IMR-90 (cell line): ENCODE results near the gene KLHDC7B. TPM values are rescaled to one million over a fixed set of nuclear protein-coding genes. Genes with fewer than 3 reads are reported as not detected.

Source experiments
- ATAC-seq: fragments of 200-7000 bp; cut with Tn5 transposase; 2 replicates; pipeline ENCODE4 v1.9.1; 2020; ENCODE audit warnings: low read depth, mild to moderate bottlenecking, moderate library complexity
- BruUV-seq: library from RNA; stranded (reverse); fragments of 400-500 nt; replicated peaks from 2 replicates; lab custom pipeline; 2021; lab: Mats Ljungman, UMichigan
- CTCF ChIA-PET: fragments of 300-600 bp; formaldehyde crosslinking; extraction: SDS; loops from one replicate; lab custom pipeline; 2021; ENCODE audit warnings: antibody characterized with exemption; lab: Yijun Ruan, JAX
- POLR2A ChIA-PET: fragments of 300-600 bp; sonication (Branson Sonifier 250); formaldehyde crosslinking; loops from one replicate; lab custom pipeline; 2022; ENCODE audit warnings: antibody characterized with exemption; ENCODE audit not compliant: unreplicated experiment; lab: Charles Lee
- DNase-seq: peaks from one replicate; pipeline ENCODE4 v3.0.0; 2013
- H2AFZ ChIP-seq: replicated peaks from 2 replicates; pipeline ENCODE3; 2013; ENCODE audit warnings: low read length, mild to moderate bottlenecking; ENCODE audit not compliant: poor library complexity
- H2AK5ac ChIP-seq: 2 replicates; pipeline ENCODE4 v1.6.1; 2013; ENCODE audit warnings: low read depth, low read length, inconsistent platforms
- H2AK9ac ChIP-seq: replicated peaks from 2 replicates; pipeline ENCODE3; 2013; ENCODE audit warnings: mild to moderate bottlenecking, low read depth, low read length, moderate library complexity; ENCODE audit not compliant: poor library complexity
- H2BK120ac ChIP-seq: 2 replicates; pipeline ENCODE4 v1.6.1; 2013; ENCODE audit warnings: low read depth, low read length, inconsistent platforms
- H2BK15ac ChIP-seq: 3 replicates; pipeline ENCODE4 v1.6.1; 2013; ENCODE audit warnings: low read depth, low read length, inconsistent platforms
- H2BK20ac ChIP-seq: 2 replicates; pipeline ENCODE4 v1.6.1; 2013; ENCODE audit warnings: low read depth, mild to moderate bottlenecking, inconsistent platforms, low read length, moderate library complexity
- H2BK5ac ChIP-seq: 2 replicates; pipeline ENCODE4 v1.6.1; 2013; ENCODE audit warnings: mild to moderate bottlenecking, low read depth, low read length, inconsistent platforms; ENCODE audit not compliant: poor library complexity, severe bottlenecking
- H3K14ac ChIP-seq: replicated peaks from 2 replicates; pipeline ENCODE4 v1.6.1; 2013; ENCODE audit warnings: low read depth, low read length, inconsistent platforms
- H3K18ac ChIP-seq: 2 replicates; pipeline ENCODE4 v1.6.1; 2013; ENCODE audit warnings: low read depth, low read length, control low read depth
- H3K23ac ChIP-seq: 2 replicates; pipeline ENCODE4 v1.6.1; 2013; ENCODE audit warnings: low read depth, low read length, inconsistent platforms
- H3K27ac ChIP-seq: 2 replicates; pipeline ENCODE4 v1.5.1; 2013; ENCODE audit warnings: mild to moderate bottlenecking, control low read depth, low read length; ENCODE audit not compliant: insufficient read depth
- H3K27me3 ChIP-seq: 2 replicates; pipeline ENCODE4 v1.6.1; 2013; ENCODE audit warnings: low read length; ENCODE audit not compliant: control insufficient read depth, insufficient read depth
- H3K36me3 ChIP-seq: 2 replicates; pipeline ENCODE4 v1.6.1; 2013; ENCODE audit warnings: low read length, mixed read lengths; ENCODE audit not compliant: control insufficient read depth, insufficient read depth
- H3K4ac ChIP-seq: 2 replicates; pipeline ENCODE4 v1.6.1; 2013; ENCODE audit warnings: low read depth, low read length, inconsistent platforms
- H3K4me1 ChIP-seq: 2 replicates; pipeline ENCODE4 v1.6.1; 2013; ENCODE audit warnings: low read length, mixed read lengths; ENCODE audit not compliant: control insufficient read depth, insufficient read depth
- H3K4me2 ChIP-seq: 2 replicates; pipeline ENCODE4 v1.6.1; 2013; ENCODE audit warnings: low read depth, mild to moderate bottlenecking, control low read depth, low read length, moderate library complexity
- H3K4me3 ChIP-seq: 2 replicates; pipeline ENCODE4 v1.5.1; 2013; ENCODE audit warnings: low read depth, mild to moderate bottlenecking, control low read depth, low read length, moderate library complexity; ENCODE audit not compliant: insufficient read depth
- H3K56ac ChIP-seq: 2 replicates; pipeline ENCODE4 v1.6.1; 2013; ENCODE audit warnings: low read length, inconsistent platforms; ENCODE audit not compliant: insufficient read depth; ENCODE audit errors: extremely low read depth
- H3K79me1 ChIP-seq, 2 experiments: 2 replicates each; pipeline ENCODE4 v1.6.1; 2013; ENCODE audit warnings: low read length in 2 of 2, inconsistent platforms in 1 of 2, low read depth in 1 of 2
- H3K9ac ChIP-seq: 2 replicates; pipeline ENCODE4 v1.6.1; 2013; ENCODE audit warnings: low read depth, low read length, control low read depth
- H3K9me1 ChIP-seq: 2 replicates; pipeline ENCODE4 v1.6.1; 2013; ENCODE audit warnings: low read length, inconsistent platforms; ENCODE audit not compliant: insufficient read depth
- H3K9me3 ChIP-seq: 2 replicates; pipeline ENCODE4 v1.6.1; 2013; ENCODE audit warnings: low read length; ENCODE audit not compliant: control insufficient read depth, insufficient read depth
- H4K20me1 ChIP-seq: 2 replicates; pipeline ENCODE4 v1.6.1; 2013; ENCODE audit warnings: low read length, inconsistent platforms; ENCODE audit not compliant: insufficient read depth
- H4K5ac ChIP-seq: 2 replicates; pipeline ENCODE4 v1.6.1; 2013; ENCODE audit warnings: mild to moderate bottlenecking, low read depth, low read length, control low read depth
- H4K8ac ChIP-seq, 2 experiments: 2 replicates each; pipeline ENCODE4 v1.6.1; 2013; ENCODE audit warnings: low read depth in 2 of 2, low read length in 2 of 2, control low read depth in 1 of 2, inconsistent platforms in 1 of 2
- H4K91ac ChIP-seq: 2 replicates; pipeline ENCODE4 v1.6.1; 2013; ENCODE audit warnings: low read depth, low read length, inconsistent platforms; ENCODE audit not compliant: insufficient read depth
- BHLHE40 ChIP-seq: fragments of 150-350 bp; IDR thresholded peaks from 2 replicates; pipeline ENCODE4 v1.6.1; 2016; ENCODE audit warnings: mild to moderate bottlenecking, low read depth, low read length
- CHD1 ChIP-seq: IDR thresholded peaks from 2 replicates; pipeline ENCODE4 v1.6.1; 2012; ENCODE audit warnings: low read depth, low read length, improper control_type of control experiment
- MAFK ChIP-seq: IDR thresholded peaks from 2 replicates; pipeline ENCODE4 v1.6.1; 2012; ENCODE audit warnings: low read depth, low read length, improper control_type of control experiment
- MAZ ChIP-seq: IDR thresholded peaks from 2 replicates; pipeline ENCODE4 v1.6.1; 2012; ENCODE audit warnings: low read depth, mild to moderate bottlenecking, low read length, improper control_type of control experiment, moderate library complexity, borderline replicate concordance
- USF2 ChIP-seq: fragments of 150-350 bp; IDR thresholded peaks from 2 replicates; pipeline ENCODE4 v1.6.1; 2017; ENCODE audit warnings: mild to moderate bottlenecking, antibody characterized with exemption, low read length, low read depth
- WGBS, 2 experiments: methylation state at CpG; one replicate each; pipeline versions ENCODE4 v1.1.5 to v1.1.7; 2013; ENCODE audit warnings: missing lambda C conversion rate in 2 of 2; ENCODE audit not compliant: insufficient read length in 1 of 2; ENCODE audit errors: extremely low coverage in 2 of 2; 5-methylcytosine and 5-hydroxymethylcytosine counted together
- dilution Hi-C: fragments of 300-500 bp; cut with HindIII; formaldehyde crosslinking; loops from one replicate; pipeline ENCODE4 v1.14.3; 2018; ENCODE audit warnings: low sequenced_read_pairs; ENCODE audit not compliant: unreplicated experiment
- in situ Hi-C: fragments of 300-500 bp; cut with MboI; formaldehyde crosslinking; loops from 3 replicates; pipeline ENCODE4 v1.14.3; 2019; ENCODE audit warnings: low sequenced_read_pairs, inconsistent platforms, mixed read lengths
- intact Hi-C: fragments of 100-400 bp; cut with micrococcal nuclease; formaldehyde crosslinking; loops from 2 replicates; pipeline ENCODE4 v1.10.0; 2022
- polyA plus RNA-seq, 3 experiments: library from polyadenylated mRNA; depleted of rRNA; stranded (reverse); fragments of >200 nt; gene quantifications; 2 replicates each; pipeline ENCODE4 v1.2.3, GENCODE V29; 2012; ENCODE audit warnings: low replicate concordance in 1 of 3
- total RNA-seq: library from RNA; depleted of rRNA; stranded (reverse); fragments of >200 nt; gene quantifications from 2 replicates; pipeline ENCODE4 v1.2.3, GENCODE V29; 2012

KLHDC7B gene
- total and polyA plus RNA-seq, 2 of the 4 experiments (the other 2 are of a cell fraction) = 0.05 TPM; not detected in 1

GRCh38 chr22:50529416-50529896, 16.2 kb upstream of the KLHDC7B start:
- peak overlapping the region; percentile 47 to 72; a peak in 2 of 4 replicates for H4K8ac ChIP-seq
- peak overlapping the region; percentile 14; the same call in 1 of the 2 replicates for H2AK5ac ChIP-seq
- H3K56ac ChIP-seq = no peak overlapping the region
- no peaks in the 10 kb centered on the region for H3K9me3 ChIP-seq
- peak overlapping the region; percentile 49 for H4K5ac ChIP-seq
- TF ChIP-seq CHD1 = no peak
- TF ChIP-seq BHLHE40 = no peak
- TF ChIP-seq USF2 = no peak
- TF ChIP-seq MAZ = 0 out of 2 replicates have a peak, but pooled peaks have one; percentile 4
- no peak for TF ChIP-seq MAFK
- no peak overlapping the region; the same call in 1 of the 2 replicates for H2BK120ac ChIP-seq
- peak overlapping the region; percentile 50 for H4K91ac ChIP-seq
- no peak overlapping the region; the same call in 1 of the 2 replicates for H3K27ac ChIP-seq
- H3K9me1 ChIP-seq = peaks cover 14% of the 10 kb centered on the region
- no peak overlapping the region for H3K18ac ChIP-seq
- H2BK5ac ChIP-seq = no peak overlapping the region
- no peak overlapping the region for H2BK15ac ChIP-seq
- ChIA-PET POLR2A (interaction anchor here (0.6 kb wide), 1 partner anchor 13 kb away, joined by 3 read pairs; no protein-coding TSS in a partner anchor), CTCF (no interaction called here)
- no peak overlapping the region for H3K14ac ChIP-seq
- H3K79me1 ChIP-seq = peaks cover 7 to 26% of the 10 kb centered on the region in 2 experiments; a peak in 3 of 4 replicates
- dilution Hi-C loops (no loop called here), intact Hi-C loops (loop anchor here (5.0 kb wide), 1 partner anchor 53 kb away; the partner anchor contains the start of gene CHKB), in situ Hi-C loops (loop anchor here (5.0 kb wide), 1 partner anchor 48 kb away; the partner anchor contains the start of gene CPT1B)
- 13% methylated on average over 38 of the region's 50 CpGs; no CpG with 5 or more reads in 1 of the 2 experiments for WGBS, 2 experiments
- H2AFZ ChIP-seq = peak overlapping the region; percentile 89
- H2BK20ac ChIP-seq = no peak overlapping the region
- BruUV-seq = no TSS peak
- peak overlapping the region; percentile 72; the same call in 1 of the 2 replicates for H3K23ac ChIP-seq
- 0 out of 2 replicates have a peak overlapping the region, but pooled peaks have one; percentile 12 for H3K4me2 ChIP-seq
- peak overlapping the region; percentile 51; the same call in 1 of the 2 replicates for H3K4ac ChIP-seq
- ATAC-seq (no peak), DNase-seq (no peak)
- H3K4me3 ChIP-seq = peak overlapping the region; percentile 21
- peaks cover 4% of the 10 kb centered on the region for H4K20me1 ChIP-seq
- H3K9ac ChIP-seq = no peak overlapping the region
- peaks cover 22% of the 10 kb centered on the region for H3K4me1 ChIP-seq
- H3K36me3 ChIP-seq = peaks cover under 1% of the 10 kb centered on the region; the same call in 1 of the 2 replicates
- H2AK9ac ChIP-seq = peak overlapping the region; percentile 96
- H3K27me3 ChIP-seq = peaks cover 5% of the 10 kb centered on the region; the same call in 1 of the 2 replicates
